HepG2 (cell line): ENCODE results near the gene RAG2. TPM values are rescaled to one million over a fixed set of nuclear protein-coding genes. Genes with fewer than 3 reads are reported as not detected.

ENCODE experiments used
- ATAC-seq: fragments of 200-7000 bp; cut with Tn5 transposase; 3 replicates; pipeline ENCODE4 v1.9.1; 2020; ENCODE audit warnings: mild to moderate bottlenecking, moderate library complexity
- BruUV-seq: library from RNA; stranded (reverse); fragments of 400-500 nt; replicated peaks from 2 replicates; lab custom pipeline; 2021; lab: Mats Ljungman, UMichigan
- CTCF ChIA-PET: fragments of 300-600 bp; formaldehyde crosslinking; extraction: SDS; loops from one replicate; lab custom pipeline; 2021; ENCODE audit warnings: low total read pairs, inconsistent platforms, low intra/inter-chr PET ratio; lab: Yijun Ruan, JAX
- POLR2A ChIA-PET: fragments of 350-600 bp; sonication (Branson Sonifier 250); formaldehyde crosslinking; loops from one replicate; lab custom pipeline; 2020; ENCODE audit warnings: antibody characterized with exemption, inconsistent platforms; lab: Yijun Ruan, JAX
- DNase-seq: peaks from one replicate; pipeline ENCODE4 v3.0.0-alpha.2; 2015; ENCODE audit warnings: low spot score
- FAIRE-seq: peaks from 3 replicates; lab custom pipeline; 2011; peaks lifted over from hg19 to GRCh38; lab: Jason Lieb, UNC
- H2AFZ ChIP-seq: one replicate; pipeline ENCODE4 v1.6.1; 2011; ENCODE audit warnings: low read length, inconsistent platforms
- H3K27ac ChIP-seq: fragments of 300-600 bp; 3 replicates; pipeline ENCODE4 v1.8.0; 2011; ENCODE audit warnings: mixed run types, mild to moderate bottlenecking, mixed read lengths, low read length, inconsistent platforms; ENCODE audit not compliant: insufficient read depth; ENCODE audit errors: extremely low read length
- H3K27me3 ChIP-seq, 2 experiments: fragments of 200-600 bp in 1 of 2; 2 replicates in 1 of 2; 3 replicates in 1 of 2; pipeline versions ENCODE4 v1.6.0 to v1.8.0; 2011; ENCODE audit warnings: low read length in 2 of 2, mild to moderate bottlenecking in 2 of 2, moderate library complexity in 2 of 2, inconsistent platforms in 1 of 2; ENCODE audit not compliant: insufficient read depth in 2 of 2, control insufficient read depth in 1 of 2
- H3K36me3 ChIP-seq, 2 experiments: fragments of 200-600 bp in 1 of 2; replicated peaks in 1 of 2; 2 replicates in 1 of 2; 3 replicates in 1 of 2; pipeline versions ENCODE4 v1.5.1 to v1.8.0; 2011; ENCODE audit warnings: low read length in 2 of 2, inconsistent platforms in 1 of 2; ENCODE audit not compliant: insufficient read depth in 2 of 2, control insufficient read depth in 1 of 2
- H3K4me1 ChIP-seq: 2 replicates; pipeline ENCODE4 v1.5.1; 2012; ENCODE audit warnings: low read length, inconsistent platforms; ENCODE audit not compliant: insufficient read depth
- H3K4me2 ChIP-seq: 2 replicates; pipeline ENCODE4 v1.6.0; 2011; ENCODE audit warnings: low read depth, low read length, inconsistent platforms
- H3K4me3 ChIP-seq, 3 experiments: fragments of 200-600 bp in 1 of 3; sonication (generic), shearing (Covaris generic) in 1 of 3; replicated peaks in 1 of 3; 2 replicates each; pipeline ENCODE4 v1.5.1; 2011 to 2016; ENCODE audit warnings: low read length in 3 of 3, inconsistent platforms in 2 of 3, low read depth in 2 of 3, mild to moderate bottlenecking in 2 of 3, control low read depth in 1 of 3, mixed read lengths in 1 of 3; ENCODE audit not compliant: insufficient read depth in 1 of 3
- H3K79me2 ChIP-seq: one replicate; pipeline ENCODE4 v1.6.1; 2011; ENCODE audit warnings: low read length, inconsistent platforms; ENCODE audit not compliant: insufficient read depth
- H3K9ac ChIP-seq: 2 replicates; pipeline ENCODE4 v1.6.0; 2011; ENCODE audit warnings: mild to moderate bottlenecking, low read depth, low read length, inconsistent platforms; ENCODE audit not compliant: insufficient read depth
- H3K9me3 ChIP-seq: 2 replicates; pipeline ENCODE4 v1.5.1; 2012; ENCODE audit warnings: mild to moderate bottlenecking, low read length
- H4K20me1 ChIP-seq: 2 replicates; pipeline ENCODE4 v1.6.0; 2011; ENCODE audit warnings: inconsistent platforms, mild to moderate bottlenecking, low read length, moderate library complexity; ENCODE audit not compliant: insufficient read depth
- ATF5 ChIP-seq: sonication (generic); formaldehyde crosslinking; IDR thresholded peaks from 2 replicates; pipeline ENCODE4 v1.4.0; 2020; ENCODE audit warnings: mild to moderate bottlenecking, low read depth, missing genetic modification reagents
- ETV6 ChIP-seq: sonication (generic); formaldehyde crosslinking; conservative IDR thresholded peaks from 2 replicates; pipeline ENCODE4 v1.4.0; 2020; ENCODE audit warnings: missing genetic modification reagents
- HOXA5 ChIP-seq: sonication (generic); formaldehyde crosslinking; IDR thresholded peaks from 2 replicates; pipeline ENCODE4 v1.4.0; 2020; ENCODE audit warnings: missing genetic modification reagents
- KDM2A ChIP-seq: sonication (generic); formaldehyde crosslinking; IDR thresholded peaks from 2 replicates; pipeline ENCODE4 v1.4.0; 2020; ENCODE audit warnings: low read depth, missing genetic modification reagents, borderline replicate concordance
- MTERF4 ChIP-seq: sonication (generic); formaldehyde crosslinking; IDR thresholded peaks from 2 replicates; pipeline ENCODE4 v1.8.0; 2023; ENCODE audit warnings: mild to moderate bottlenecking, missing genetic modification reagents
- SOX6 ChIP-seq, 2 experiments: fragments of 450-650 bp in 1 of 2; sonication (generic) in 1 of 2; formaldehyde crosslinking in 1 of 2; IDR thresholded peaks; 2 replicates each; pipeline versions ENCODE4 v1.4.0 to v1.6.1; 2017 to 2020; ENCODE audit warnings: antibody characterized with exemption in 1 of 2, mild to moderate bottlenecking in 1 of 2, missing genetic modification reagents in 1 of 2
- ZNF281 ChIP-seq: sonication (generic); formaldehyde crosslinking; IDR thresholded peaks from 2 replicates; pipeline ENCODE4 v1.4.0; 2020; ENCODE audit warnings: missing genetic modification reagents, borderline replicate concordance
- ZNF563 ChIP-seq: sonication (generic); formaldehyde crosslinking; IDR thresholded peaks from 2 replicates; pipeline ENCODE4 v1.8.0; 2022; ENCODE audit warnings: mild to moderate bottlenecking, moderate library complexity, missing genetic modification reagents
- ZNF740 ChIP-seq: sonication (generic); formaldehyde crosslinking; IDR thresholded peaks from 2 replicates; pipeline ENCODE4 v1.4.0; 2020; ENCODE audit warnings: missing genetic modification reagents
- ZNF746 ChIP-seq: sonication (generic); formaldehyde crosslinking; IDR thresholded peaks from 2 replicates; pipeline ENCODE4 v1.8.0; 2022; ENCODE audit warnings: mild to moderate bottlenecking, missing genetic modification reagents
- WGBS: methylation state at CpG from one replicate; pipeline ENCODE4 v1.1.6; 2017; ENCODE audit warnings: low lambda C conversion rate; 5-methylcytosine and 5-hydroxymethylcytosine counted together
- in situ Hi-C: cut with HindIII; loops from 2 replicates; pipeline ENCODE4 v1.10.0; 2017; ENCODE audit warnings: low pct_unique_long_range_greater_than_20kb; ENCODE audit not compliant: extremely low pct_ligation_motif_present
- intact Hi-C: fragments of 100-400 bp; cut with micrococcal nuclease; formaldehyde crosslinking; loops from one replicate; pipeline ENCODE4 v1.10.0; 2022; ENCODE audit not compliant: unreplicated experiment
- polyA plus RNA-seq, 8 experiments: library from polyadenylated mRNA; depleted of rRNA in 3 of 8; stranded (reverse) in 7 of 8; unstranded in 1 of 8; fragments of >200 nt; fragmentation: Illumina TruSeq in 4 of 8; extraction: Trizol in 4 of 8; gene quantifications; 2 replicates each; pipeline versions ENCODE4 v1.2.1 to v1.2.3, GENCODE V29; 2011 to 2016; ENCODE audit warnings: low read depth in 4 of 8, missing spikeins in 1 of 8, mixed read lengths in 1 of 8; ENCODE audit not compliant: insufficient read depth in 1 of 8
- total RNA-seq, 5 experiments: library from RNA; depleted of rRNA; stranded (reverse); fragments of >200 nt; fragmentation: Illumina TruSeq; extraction: Trizol; gene quantifications; 2 replicates each; pipeline ENCODE4 v1.2.3, GENCODE V29; 2016; ENCODE audit warnings: low read depth in 1 of 5

The RAG2 gene
- total and polyA plus RNA-seq, 2 of the 13 experiments (the other 11 are each of a cell fraction or from before 2014, with no cell fraction given): not detected

GRCh38 chr11:36581536-36581935 lies 16.5 kb downstream of the RAG2 start:
- H3K4me1 ChIP-seq: no peaks in the 10 kb centered on the region
- FAIRE-seq (no peak), ATAC-seq (no peak), DNase-seq (no peak)
- intact Hi-C loops (loop anchor here (10.0 kb wide), 1 partner anchor 67 kb away; the partner anchor contains the start of gene TRAF6), in situ Hi-C loops (no loop called here)
- H3K27ac ChIP-seq: no peak overlapping the region
- H3K36me3 ChIP-seq: no peaks in the 10 kb centered on the region
- ChIA-PET POLR2A (no interaction called here), CTCF (no interaction called here)
- BruUV-seq: no TSS peak
- H3K79me2 ChIP-seq: no peaks in the 10 kb centered on the region
- no peak overlapping the region for H3K4me3 ChIP-seq
- TF ChIP-seq HOXA5: no peak
- TF ChIP-seq ATF5 (CRISPR knock-in tag): no peak
- TF ChIP-seq ZNF281 (CRISPR knock-in tag): no peak
- no peak for TF ChIP-seq ZNF746 (CRISPR knock-in tag)
- no peak for TF ChIP-seq ETV6 (CRISPR knock-in tag)
- TF ChIP-seq KDM2A (CRISPR knock-in tag): no peak
- TF ChIP-seq MTERF4: no peak
- no peak for TF ChIP-seq ZNF563 (CRISPR knock-in tag)
- no peak for TF ChIP-seq SOX6 (IDR thresholded peaks at IDR 0.05)
- TF ChIP-seq SOX6 (CRISPR knock-in tag; IDR thresholded peaks at IDR 0.05): no peak
- no peak for TF ChIP-seq ZNF740
- H3K4me2 ChIP-seq: no peak overlapping the region
- H3K27me3 ChIP-seq: no peaks in the 10 kb centered on the region
- H3K9ac ChIP-seq: no peak overlapping the region
- H2AFZ ChIP-seq: no peak overlapping the region
- no peaks in the 10 kb centered on the region for H4K20me1 ChIP-seq
- peaks cover 8% of the 10 kb centered on the region; the same call in 1 of the 2 replicates for H3K9me3 ChIP-seq
- WGBS: 0% methylated on average over 1 of the region's 2 CpGs
